ENCODE results near the gene TMEM131.

Gene TMEM131

DNA sequence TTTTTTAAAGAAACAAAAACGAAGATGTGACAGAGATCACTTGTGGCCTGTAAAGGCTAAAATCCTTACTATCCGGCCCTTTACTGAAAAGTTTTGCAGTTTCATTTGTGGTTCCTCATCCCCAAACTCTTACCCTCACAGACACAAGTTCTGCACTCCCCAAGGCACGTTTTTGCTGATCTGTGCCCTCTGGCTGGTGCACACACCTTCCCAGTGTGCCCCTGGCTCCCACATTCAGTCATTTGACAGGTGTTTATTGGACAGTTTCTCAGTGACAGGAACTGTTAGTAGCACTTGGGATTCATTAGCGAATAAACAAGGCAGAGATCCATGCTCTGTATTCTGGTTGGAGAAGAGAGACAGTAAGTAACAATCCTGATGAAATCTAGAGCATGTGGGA, 259.6 kb downstream of the TMEM131 start:
- DNase-seq: peak; percentile 13

- peak; percentile 11 for DNase-seq
Observed at GRCh38 chr2:97735161-97735561, 260.6 kb downstream of the TMEM131 start.

GRCh38 chr2:97734061-97735051, 261.4 kb downstream of the TMEM131 start:
- DNase-seq: peak; percentile 12

GRCh38 chr2:97733341-97734035, 262.3 kb downstream of the TMEM131 start:
- DNase-seq: peak; percentile 10

GRCh38 chr2:97732436-97733340, 263.1 kb downstream of the TMEM131 start:
- peak; percentile 15 for DNase-seq

DNA sequence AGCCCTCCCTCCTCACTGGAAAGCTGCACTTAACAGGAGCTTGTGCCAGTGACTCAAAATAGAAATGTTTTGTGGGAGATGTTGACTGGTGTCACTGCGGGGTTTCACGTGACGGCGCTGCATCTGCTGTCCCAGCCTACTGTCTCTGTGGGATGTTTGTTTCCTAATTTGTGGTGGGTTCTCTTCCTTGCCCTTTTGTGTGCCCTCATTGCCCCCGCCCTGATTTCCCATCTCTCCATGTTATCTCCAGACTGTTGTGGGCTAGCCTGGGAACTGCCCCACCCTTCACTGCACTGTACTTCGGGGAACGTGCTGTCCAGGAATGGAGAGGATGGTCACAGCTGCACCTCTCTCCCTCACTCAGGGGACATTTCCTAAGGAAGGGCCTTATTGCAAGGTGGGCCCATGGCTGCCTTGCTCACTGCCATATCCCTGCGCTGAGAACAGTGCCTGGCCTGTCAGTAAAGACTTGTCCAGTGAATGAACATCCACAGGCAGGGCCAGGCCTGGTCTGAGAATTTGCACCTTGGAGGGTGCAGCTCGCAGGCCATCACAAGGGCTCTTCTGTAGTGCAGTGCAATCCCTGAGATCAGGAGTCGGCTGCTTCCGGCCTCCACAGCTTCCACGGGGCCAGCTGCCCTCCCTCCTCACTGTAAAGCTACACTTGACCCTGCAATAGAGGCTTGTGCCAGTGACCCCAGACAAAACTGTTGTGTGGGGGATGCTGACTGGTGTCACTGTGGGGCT, 264.3 kb downstream of the TMEM131 start:
- DNase-seq: peak; percentile 16

DNA sequence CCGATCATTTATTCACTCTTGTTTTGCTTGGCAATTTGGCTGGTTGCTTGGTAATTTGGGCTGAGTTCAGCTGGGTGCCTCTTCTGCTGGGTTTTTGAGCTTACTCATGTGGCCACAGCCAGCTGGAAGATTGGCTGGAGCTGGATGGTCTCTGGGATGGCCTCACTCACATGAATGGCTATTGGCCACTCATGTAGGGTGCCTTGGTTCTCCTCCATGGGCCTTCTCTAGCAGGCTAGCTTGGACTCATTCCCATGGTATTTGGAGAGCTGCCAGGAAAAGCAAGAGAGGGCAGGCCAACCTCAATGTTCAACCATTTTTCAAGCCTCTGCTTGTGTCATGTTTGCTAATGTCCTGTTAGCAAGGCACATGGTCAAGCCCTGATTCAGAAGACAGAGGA, 265.5 kb downstream of the TMEM131 start:
- no peak for DNase-seq

- DNase-seq: no peak
Observed at GRCh38 chr2:97728091-97728731, 267.5 kb downstream of the TMEM131 start.

DNA sequence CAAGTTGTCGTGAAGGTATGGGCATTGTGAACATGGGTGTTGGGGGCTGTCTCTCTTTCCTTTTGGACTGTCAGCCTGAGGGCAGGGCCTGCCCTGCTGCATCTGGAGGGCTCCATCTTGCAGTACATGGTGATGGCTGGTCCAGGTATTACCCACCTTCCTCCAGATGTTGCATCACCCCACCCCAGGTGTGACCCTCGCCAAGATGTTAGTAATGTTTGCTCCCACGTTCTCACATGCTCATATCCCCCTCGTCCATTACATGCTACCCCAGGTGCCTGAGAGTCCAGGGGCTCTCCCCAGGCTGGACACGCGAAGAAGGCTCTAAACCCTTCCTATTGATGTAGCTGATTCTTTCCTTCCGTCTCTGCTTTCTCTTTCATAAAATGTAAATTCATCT, 268.5 kb downstream of the TMEM131 start:
- DNase-seq: no peak

GRCh38 chr2:97726261-97727064, 269.3 kb downstream of the TMEM131 start:
- DNase-seq: no peak

- no peak for DNase-seq
Observed at GRCh38 chr2:97724946-97725688, 270.6 kb downstream of the TMEM131 start.

GRCh38 chr2:97724501-97724900, 271.2 kb downstream of the TMEM131 start:
- DNase-seq: no peak

- no peak for DNase-seq
Observed at GRCh38 chr2:97724073-97724410, 271.7 kb downstream of the TMEM131 start.

GRCh38 chr2:97723156-97724072, 272.3 kb downstream of the TMEM131 start:
- no peak for DNase-seq

DNA sequence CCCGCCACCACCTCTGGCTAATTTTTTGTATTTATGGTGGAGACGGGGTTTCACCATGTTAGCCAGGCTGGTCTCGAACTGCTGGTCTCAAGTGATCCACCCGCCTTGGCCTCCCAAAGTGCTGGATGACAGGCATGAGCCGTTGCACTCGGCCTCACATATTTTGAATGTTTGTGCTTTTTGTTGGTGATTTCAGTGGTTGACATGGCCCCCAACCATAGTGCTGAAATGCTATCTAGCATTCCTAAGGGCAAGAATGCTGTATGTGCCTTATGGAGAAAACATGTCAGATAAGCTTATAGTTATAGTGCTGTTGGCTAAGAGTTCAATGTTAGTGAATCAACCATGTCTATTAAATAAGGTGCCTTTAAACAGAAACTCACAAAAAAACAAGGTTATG, 273.5 kb downstream of the TMEM131 start:
- no peak for DNase-seq

DNA sequence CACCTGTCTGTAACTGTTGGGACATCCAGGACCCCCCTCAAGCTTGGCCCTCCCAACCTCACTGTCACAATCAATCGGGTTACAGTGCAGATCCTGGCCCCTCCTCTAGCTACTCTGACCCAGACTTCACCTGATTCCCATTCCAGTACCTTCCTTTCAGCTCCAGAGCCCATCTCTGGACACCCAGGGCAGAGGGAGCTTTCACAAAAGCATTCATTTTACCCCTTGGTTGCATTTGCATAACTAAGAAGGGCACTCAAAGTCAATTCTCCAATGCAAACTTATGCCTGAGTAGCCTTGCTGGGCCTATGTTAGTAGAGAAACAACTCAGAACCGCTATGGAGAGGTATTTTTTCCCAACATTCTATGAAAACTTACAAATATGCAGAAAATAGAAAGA, 275.0 kb downstream of the TMEM131 start:
- no peak for DNase-seq

DNA sequence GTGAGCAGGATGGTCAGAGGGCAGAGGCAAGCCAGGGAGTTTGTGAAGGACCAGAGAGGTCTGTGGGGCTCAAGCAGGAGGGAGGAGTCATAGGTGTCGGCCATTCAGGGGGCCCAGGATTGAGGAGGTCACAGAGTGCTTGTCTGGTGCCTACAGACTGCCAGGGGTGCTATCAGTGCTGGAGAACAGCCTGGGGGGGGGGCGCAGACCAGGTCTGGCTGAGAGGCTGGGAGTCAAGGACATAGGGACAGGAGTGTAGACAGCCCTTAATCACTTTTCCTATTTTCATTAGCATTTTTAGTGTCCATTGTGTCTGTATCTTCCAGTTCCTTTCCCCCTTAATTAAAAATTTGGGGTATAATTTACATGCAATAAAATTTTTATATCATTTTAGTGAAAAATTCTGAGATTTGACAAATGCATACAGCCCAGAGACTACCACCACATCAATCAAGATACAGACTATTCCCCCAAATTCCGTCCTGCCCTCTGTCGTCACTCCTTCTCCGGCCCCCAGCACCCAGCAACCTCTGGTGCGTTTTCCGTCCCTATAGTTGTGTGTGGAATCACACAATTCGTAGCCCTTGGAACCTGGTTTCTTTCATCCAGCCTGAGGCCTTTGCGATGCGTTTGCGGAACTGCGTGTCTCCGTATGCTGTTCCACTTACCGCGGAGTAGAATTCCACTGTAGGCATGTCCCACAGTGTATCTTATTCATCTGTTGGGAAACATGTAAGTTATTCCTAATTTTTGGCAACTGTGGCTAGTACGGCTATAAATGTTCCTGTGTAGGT, 276.2 kb downstream of the TMEM131 start:
- no peak for DNase-seq

GRCh38 chr2:97718942-97719341, 276.8 kb downstream of the TMEM131 start:
- no peak for DNase-seq

Data from CD4-positive, alpha-beta T cell treated with Interleukin-15 for 1 hour (primary cell).